Measurements from ENCODE around the gene TF. TPM values are rescaled to one million over a fixed set of nuclear protein-coding genes. Genes with fewer than 3 reads are reported as not detected.

Gene TF
- total RNA-seq, 1 donor from 2014 or later = 0.11 TPM

- Mint-ChIP-seq H3K27ac (no peak overlapping the region), H3K4me3 (ENCODE audit: low read depth) (no peak overlapping the region), H3K27me3 (ENCODE audit: low read depth) (no peaks in the 10 kb centered on the region), H3K4me1 (ENCODE audit: low read depth) (peaks cover 9% of the 10 kb centered on the region), H3K9me3 (no peaks in the 10 kb centered on the region), H3K36me3 (ENCODE audit: low read depth) (peaks cover 73% of the 10 kb centered on the region)
- intact Hi-C loops (cut with micrococcal nuclease) = no loop called here
- DNase-seq (ENCODE audit: low spot score) = no peak
Measured at GRCh38 chr3:133812872-133813271, 66.7 kb downstream of the TF start.

- Mint-ChIP-seq H3K27me3 (ENCODE audit: low read depth) (no peaks in the 10 kb centered on the region), H3K9me3 (no peaks in the 10 kb centered on the region), H3K4me3 (ENCODE audit: low read depth) (no peak overlapping the region), H3K4me1 (ENCODE audit: low read depth) (peaks cover 9% of the 10 kb centered on the region), H3K27ac (no peak overlapping the region), H3K36me3 (ENCODE audit: low read depth) (peaks cover 72% of the 10 kb centered on the region)
- no peak for DNase-seq (ENCODE audit: low spot score)
- intact Hi-C loops (cut with micrococcal nuclease) = no loop called here
Measured at GRCh38 chr3:133815386-133815785, 69.2 kb downstream of the TF start.

GRCh38 chr3:133820129-133820528, 73.9 kb downstream of the TF start:
- Mint-ChIP-seq H3K27ac (no peak overlapping the region), H3K36me3 (ENCODE audit: low read depth) (peaks cover 75% of the 10 kb centered on the region), H3K27me3 (ENCODE audit: low read depth) (no peaks in the 10 kb centered on the region), H3K4me1 (ENCODE audit: low read depth) (peaks cover 4% of the 10 kb centered on the region), H3K9me3 (no peaks in the 10 kb centered on the region), H3K4me3 (ENCODE audit: low read depth) (no peak overlapping the region)
- DNase-seq (ENCODE audit: low spot score) = no peak
- intact Hi-C loops (cut with micrococcal nuclease) = no loop called here

GRCh38 chr3:133820889-133821675, 74.9 kb downstream of the TF start:
- H3K4me1 Mint-ChIP-seq (ENCODE audit: low read depth) = peaks cover 3% of the 10 kb centered on the region
- H3K27ac Mint-ChIP-seq = no peak overlapping the region
- H3K36me3 Mint-ChIP-seq (ENCODE audit: low read depth) = peaks cover 73% of the 10 kb centered on the region
- H3K9me3 Mint-ChIP-seq = no peaks in the 10 kb centered on the region
- H3K4me3 Mint-ChIP-seq (ENCODE audit: low read depth) = no peak overlapping the region
- DNase-seq (ENCODE audit: low spot score) = no peak
- H3K27me3 Mint-ChIP-seq (ENCODE audit: low read depth) = no peaks in the 10 kb centered on the region
- intact Hi-C loops (cut with micrococcal nuclease) = no loop called here

GRCh38 chr3:133821767-133822638, 75.8 kb downstream of the TF start:
- H3K4me1 Mint-ChIP-seq (ENCODE audit: low read depth) = peaks cover 3% of the 10 kb centered on the region
- no peaks in the 10 kb centered on the region for H3K27me3 Mint-ChIP-seq (ENCODE audit: low read depth)
- no peak overlapping the region for H3K4me3 Mint-ChIP-seq (ENCODE audit: low read depth)
- no peak for DNase-seq (ENCODE audit: low spot score)
- no peaks in the 10 kb centered on the region for H3K9me3 Mint-ChIP-seq
- peaks cover 73% of the 10 kb centered on the region for H3K36me3 Mint-ChIP-seq (ENCODE audit: low read depth)
- intact Hi-C loops (cut with micrococcal nuclease) = no loop called here
- H3K27ac Mint-ChIP-seq = no peak overlapping the region

- Mint-ChIP-seq H3K4me3 (ENCODE audit: low read depth) (no peak overlapping the region), H3K27ac (no peak overlapping the region), H3K9me3 (no peaks in the 10 kb centered on the region), H3K36me3 (ENCODE audit: low read depth) (peaks cover 51% of the 10 kb centered on the region), H3K4me1 (ENCODE audit: low read depth) (no peaks in the 10 kb centered on the region), H3K27me3 (ENCODE audit: low read depth) (no peaks in the 10 kb centered on the region)
- intact Hi-C loops (cut with micrococcal nuclease) = no loop called here
- no peak for DNase-seq (ENCODE audit: low spot score)
Measured at GRCh38 chr3:133824961-133825485, 78.8 kb downstream of the TF start.

- H3K36me3 Mint-ChIP-seq (ENCODE audit: low read depth) = peaks cover 39% of the 10 kb centered on the region
- no peak for DNase-seq (ENCODE audit: low spot score)
- no peaks in the 10 kb centered on the region for H3K9me3 Mint-ChIP-seq
- H3K27ac Mint-ChIP-seq = no peak overlapping the region
- H3K27me3 Mint-ChIP-seq (ENCODE audit: low read depth) = no peaks in the 10 kb centered on the region
- intact Hi-C loops (cut with micrococcal nuclease) = no loop called here
- H3K4me3 Mint-ChIP-seq (ENCODE audit: low read depth) = no peak overlapping the region
- no peaks in the 10 kb centered on the region for H3K4me1 Mint-ChIP-seq (ENCODE audit: low read depth)
Measured at GRCh38 chr3:133825969-133826727, 80.0 kb downstream of the TF start.

- H3K36me3 Mint-ChIP-seq (ENCODE audit: low read depth) = peaks cover 31% of the 10 kb centered on the region
- no peak overlapping the region for H3K27ac Mint-ChIP-seq
- intact Hi-C loops (cut with micrococcal nuclease) = no loop called here
- H3K4me1 Mint-ChIP-seq (ENCODE audit: low read depth) = no peaks in the 10 kb centered on the region
- DNase-seq (ENCODE audit: low spot score) = no peak
- H3K4me3 Mint-ChIP-seq (ENCODE audit: low read depth) = no peak overlapping the region
- no peaks in the 10 kb centered on the region for H3K9me3 Mint-ChIP-seq
- H3K27me3 Mint-ChIP-seq (ENCODE audit: low read depth) = no peaks in the 10 kb centered on the region
Measured at GRCh38 chr3:133827136-133827535, 80.9 kb downstream of the TF start.

GRCh38 chr3:133827684-133828083, 81.5 kb downstream of the TF start:
- DNase-seq (ENCODE audit: low spot score) = no peak
- Mint-ChIP-seq H3K9me3 (no peaks in the 10 kb centered on the region), H3K36me3 (ENCODE audit: low read depth) (peaks cover 26% of the 10 kb centered on the region), H3K4me1 (ENCODE audit: low read depth) (no peaks in the 10 kb centered on the region), H3K4me3 (ENCODE audit: low read depth) (no peak overlapping the region), H3K27me3 (ENCODE audit: low read depth) (no peaks in the 10 kb centered on the region), H3K27ac (no peak overlapping the region)
- intact Hi-C loops (cut with micrococcal nuclease) = no loop called here

- Mint-ChIP-seq H3K36me3 (ENCODE audit: low read depth) (peaks cover 17% of the 10 kb centered on the region), H3K27me3 (ENCODE audit: low read depth) (no peaks in the 10 kb centered on the region), H3K27ac (no peak overlapping the region), H3K9me3 (no peaks in the 10 kb centered on the region), H3K4me3 (ENCODE audit: low read depth) (no peak overlapping the region), H3K4me1 (ENCODE audit: low read depth) (no peaks in the 10 kb centered on the region)
- intact Hi-C loops (cut with micrococcal nuclease) = no loop called here
- DNase-seq (ENCODE audit: low spot score) = no peak
Measured at GRCh38 chr3:133828576-133829309, 82.5 kb downstream of the TF start.

GRCh38 chr3:133829310-133829707, 83.1 kb downstream of the TF start:
- Mint-ChIP-seq H3K36me3 (ENCODE audit: low read depth) (peaks cover 12% of the 10 kb centered on the region), H3K4me1 (ENCODE audit: low read depth) (no peaks in the 10 kb centered on the region), H3K27ac (no peak overlapping the region), H3K9me3 (no peaks in the 10 kb centered on the region), H3K4me3 (ENCODE audit: low read depth) (no peak overlapping the region), H3K27me3 (ENCODE audit: low read depth) (no peaks in the 10 kb centered on the region)
- DNase-seq (ENCODE audit: low spot score) = no peak
- intact Hi-C loops (cut with micrococcal nuclease) = no loop called here

GRCh38 chr3:133830071-133830470, 83.9 kb downstream of the TF start:
- no peak overlapping the region for H3K27ac Mint-ChIP-seq
- H3K9me3 Mint-ChIP-seq = no peaks in the 10 kb centered on the region
- no peaks in the 10 kb centered on the region for H3K4me1 Mint-ChIP-seq (ENCODE audit: low read depth)
- no peak overlapping the region for H3K4me3 Mint-ChIP-seq (ENCODE audit: low read depth)
- intact Hi-C loops (cut with micrococcal nuclease) = no loop called here
- H3K36me3 Mint-ChIP-seq (ENCODE audit: low read depth) = peaks cover 10% of the 10 kb centered on the region
- H3K27me3 Mint-ChIP-seq (ENCODE audit: low read depth) = no peaks in the 10 kb centered on the region
- DNase-seq (ENCODE audit: low spot score) = no peak
